Right renal cortex interstitium (tissue), 3 donors: Measurements from ENCODE around the gene PRKCG. TPM values are rescaled to one million over a fixed set of nuclear protein-coding genes. Genes with fewer than 3 reads are reported as not detected.

Experiments used
- DNase-seq, 3 donors: peaks; one replicate each; pipeline ENCODE4 v3.0.0-alpha.2; 2013; ENCODE audit warnings: low read depth in 3 of 3, low spot score in 2 of 3
- polyA plus RNA-seq, 3 donors: library from polyadenylated mRNA; unstranded; fragments of 120-200 nt; gene quantifications; one replicate each; pipeline ENCODE4 v1.2.1, GENCODE V29; 2013; ENCODE audit not compliant: insufficient read length in 3 of 3

PRKCG gene
- polyA plus RNA-seq, 3 donors = 0.21 to 0.47 (median 0.24) TPM

GRCh38 chr19:53870485-53870844 is 11.5 kb upstream of the PRKCG start:
- no peak for DNase-seq

GRCh38 chr19:53871454-53871853 is 10.5 kb upstream of the PRKCG start:
- no peak for DNase-seq

GRCh38 chr19:53872762-53873161 is 9.2 kb upstream of the PRKCG start:
- no peak for DNase-seq

GRCh38 chr19:53873773-53874605 is 8.0 kb upstream of the PRKCG start:
- DNase-seq = no peak

GRCh38 chr19:53874606-53874990 is 7.4 kb upstream of the PRKCG start:
- DNase-seq = no peak

GRCh38 chr19:53875602-53876325 is 6.2 kb upstream of the PRKCG start:
- no peak for DNase-seq

- no peak for DNase-seq
Observed at GRCh38 chr19:53876651-53877224, 5.3 kb upstream of the PRKCG start.

- no peak for DNase-seq
Observed at GRCh38 chr19:53877361-53877766, 4.6 kb upstream of the PRKCG start.

GRCh38 chr19:53878776-53879139 is 3.2 kb upstream of the PRKCG start:
- DNase-seq = no peak

- DNase-seq = peak; percentile 84 to 95 (median 90)
Observed at GRCh38 chr19:53879140-53880081, 2.6 kb upstream of the PRKCG start.

- no peak for DNase-seq
Observed at GRCh38 chr19:53880711-53881481, 1.1 kb upstream of the PRKCG start.

- no peak for DNase-seq
Observed at GRCh38 chr19:53882391-53883050, 524 bp downstream of the PRKCG start.

GRCh38 chr19:53883231-53883661 is 1.2 kb downstream of the PRKCG start:
- DNase-seq = no peak

GRCh38 chr19:53883741-53884140 is 1.7 kb downstream of the PRKCG start:
- no peak for DNase-seq

GRCh38 chr19:53884256-53884655 is 2.3 kb downstream of the PRKCG start:
- no peak for DNase-seq

GRCh38 chr19:53885036-53885435 is 3.0 kb downstream of the PRKCG start:
- no peak for DNase-seq

- DNase-seq = no peak
Observed at GRCh38 chr19:53892301-53892980, 10.4 kb downstream of the PRKCG start.

- no peak for DNase-seq
Observed at GRCh38 chr19:53892981-53893325, 11.0 kb downstream of the PRKCG start.

- no peak for DNase-seq
Observed at GRCh38 chr19:53894707-53895106, 12.7 kb downstream of the PRKCG start.
